ENCODE data around the gene PHRF1. TPM values are rescaled to one million over a fixed set of nuclear protein-coding genes. Genes with fewer than 3 reads are reported as not detected.

Gene PHRF1
- total RNA-seq, 1 experiment from 2014 or later, result 43.9 TPM

DNA sequence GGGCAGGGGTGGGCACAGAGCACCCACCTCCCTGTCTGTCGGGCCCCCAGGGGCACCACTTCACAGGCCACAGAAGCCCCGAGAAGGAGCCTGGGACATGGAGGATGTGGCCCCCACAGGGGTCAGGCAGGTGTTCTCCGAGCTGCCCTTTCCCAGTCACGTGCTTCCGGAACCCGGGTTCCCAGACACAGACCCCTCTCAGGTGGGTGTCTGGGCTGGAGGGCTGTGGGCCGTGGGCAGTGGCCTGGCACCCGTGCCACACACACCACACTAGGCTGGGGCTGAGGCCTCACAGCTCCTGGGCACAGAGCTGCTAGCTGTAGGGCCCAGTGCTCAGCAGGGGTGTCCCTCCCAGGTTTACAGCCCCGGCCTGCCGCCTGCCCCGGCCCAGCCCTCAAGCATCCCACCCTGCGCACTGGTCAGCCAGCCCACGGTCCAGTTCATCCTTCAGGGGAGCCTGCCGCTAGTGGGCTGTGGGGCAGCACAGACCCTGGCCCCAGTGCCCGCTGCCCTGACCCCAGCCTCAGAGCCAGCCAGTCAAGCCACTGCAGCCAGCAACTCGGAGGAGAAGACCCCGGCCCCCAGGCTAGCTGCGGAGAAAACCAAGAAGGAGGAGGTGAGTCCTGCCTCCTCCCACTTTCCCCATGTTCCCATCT is 34.0 kb downstream of the PHRF1 start:
- ChIA-PET POLR2A (no interaction called here), CTCF (no interaction called here)

DNA sequence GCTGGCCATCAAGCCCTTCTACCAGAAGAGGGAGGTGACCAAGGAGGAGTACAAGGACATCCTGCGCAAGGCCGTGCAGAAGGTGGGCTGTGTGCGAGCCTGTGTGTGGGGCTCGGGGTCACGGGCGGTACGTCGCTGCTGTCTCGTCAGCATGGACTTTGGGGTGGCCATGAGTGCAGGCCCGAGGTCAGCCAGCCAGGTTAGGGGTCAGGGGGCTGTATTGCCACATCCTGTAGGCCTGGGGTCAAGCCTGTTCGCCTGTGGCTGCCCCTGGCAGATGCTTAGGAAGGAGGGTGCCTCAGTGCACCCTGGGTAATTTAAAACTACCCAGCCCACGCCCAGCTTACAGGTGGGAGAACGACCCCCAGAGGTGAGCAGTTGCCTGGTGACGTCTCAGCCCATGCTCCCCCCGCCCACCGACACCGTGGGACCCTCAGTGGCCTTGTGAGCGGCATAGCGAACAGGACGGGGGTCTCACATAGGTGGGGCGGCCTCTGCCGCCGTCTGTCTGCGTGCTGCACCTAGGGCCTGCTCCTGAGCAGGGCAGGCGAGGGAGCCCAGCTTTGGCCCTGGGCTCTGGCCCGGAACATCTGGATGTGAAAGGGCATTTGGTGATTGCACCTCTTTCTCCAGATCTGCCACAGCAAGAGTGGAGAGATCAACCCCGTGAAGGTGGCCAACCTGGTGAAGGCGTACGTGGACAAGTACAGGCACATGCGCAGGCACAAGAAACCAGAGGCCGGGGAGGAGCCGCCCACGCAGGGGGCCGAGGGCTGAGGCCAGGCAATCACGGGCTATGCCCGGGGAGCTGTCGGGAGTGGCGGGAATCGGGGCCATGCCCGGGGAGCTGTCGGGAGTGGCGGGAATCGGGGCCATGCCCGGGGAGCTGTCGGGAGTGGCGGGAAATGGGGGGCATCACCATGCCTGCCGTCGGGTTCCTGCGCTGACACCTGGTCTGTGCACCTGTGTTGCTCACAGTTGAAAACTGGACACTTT is 35.0 kb downstream of the PHRF1 start:
- intact Hi-C loops (cut with micrococcal nuclease; ENCODE audit: unreplicated experiment), result loop anchor here (5.0 kb wide), 1 partner anchor 34 kb away; the partner anchor contains the start of gene PHRF1
- Mint-ChIP-seq H3K27me3 (ENCODE audit: insufficient read depth, unreplicated experiment) (no peaks in the 10 kb centered on the region), H3K4me1 (ENCODE audit: low read depth, unreplicated experiment) (peaks cover 5% of the 10 kb centered on the region), H3K4me3 (ENCODE audit: unreplicated experiment) (no peak overlapping the region), H3K27ac (ENCODE audit: unreplicated experiment) (no peak overlapping the region), H3K36me3 (ENCODE audit: insufficient read depth, unreplicated experiment) (peaks cover 96% of the 10 kb centered on the region), H3K9me3 (ENCODE audit: unreplicated experiment) (no peaks in the 10 kb centered on the region)
- Histone ChIP-seq H3K4me1 (peaks cover 25% of the 10 kb centered on the region), H3K4me3 (ENCODE audit: low read depth, low read length) (no peak overlapping the region), H3K9me3 (no peaks in the 10 kb centered on the region), H3K36me3 (ENCODE audit: control insufficient read depth, insufficient read depth, low read length) (peaks cover 13% of the 10 kb centered on the region), H3K27me3 (replicated peaks; ENCODE audit: control insufficient read depth, insufficient read depth, low read length) (no peaks in the 10 kb centered on the region)
- no peak for TF ChIP-seq CTCF (IDR thresholded peaks at IDR 0.05; ENCODE audit: insufficient read depth in 1 of 2, low read depth in 1 of 2, low read length in 1 of 2, severe bottlenecking in 1 of 2, unreplicated experiment in 1 of 2)
- ChIA-PET CTCF (no interaction called here), POLR2A (interaction anchor here (0.6 kb wide), 1 partner anchor 43 kb away, joined by 5 read pairs; no protein-coding TSS in a partner anchor)
- no peak for DNase-seq
- BruUV-seq (replicated peaks), result TSS peak; percentile 3

More for the DNA sequence above, 34.0 kb downstream of the PHRF1 start:
- no peak overlapping the region for H3K27ac Mint-ChIP-seq (ENCODE audit: unreplicated experiment)
- no peak overlapping the region for H3K4me3 Mint-ChIP-seq (ENCODE audit: unreplicated experiment)
- no peaks in the 10 kb centered on the region for H3K27me3 Mint-ChIP-seq (ENCODE audit: insufficient read depth, unreplicated experiment)
- no peak for TF ChIP-seq CTCF (IDR thresholded peaks at IDR 0.05; ENCODE audit: insufficient read depth in 1 of 2, low read depth in 1 of 2, low read length in 1 of 2, severe bottlenecking in 1 of 2, unreplicated experiment in 1 of 2)
- Histone ChIP-seq H3K9me3 (no peaks in the 10 kb centered on the region), H3K36me3 (ENCODE audit: control insufficient read depth, insufficient read depth, low read length) (peaks cover 14% of the 10 kb centered on the region), H3K4me1 (peaks cover 20% of the 10 kb centered on the region), H3K27me3 (replicated peaks; ENCODE audit: control insufficient read depth, insufficient read depth, low read length) (no peaks in the 10 kb centered on the region), H3K4me3 (ENCODE audit: low read depth, low read length) (no peak overlapping the region)
- no TSS peak for BruUV-seq (replicated peaks)
- H3K9me3 Mint-ChIP-seq (ENCODE audit: unreplicated experiment), result no peaks in the 10 kb centered on the region
- H3K4me1 Mint-ChIP-seq (ENCODE audit: low read depth, unreplicated experiment), result peaks cover 5% of the 10 kb centered on the region
- intact Hi-C loops (cut with micrococcal nuclease; ENCODE audit: unreplicated experiment), result loop anchor here (5.0 kb wide), 1 partner anchor 33 kb away; the partner anchor contains the start of gene PHRF1
- DNase-seq, result no peak
- peaks cover 94% of the 10 kb centered on the region for H3K36me3 Mint-ChIP-seq (ENCODE audit: insufficient read depth, unreplicated experiment)

Measured in Caco-2 (cell line).